Natural killer cell (primary cell): ENCODE measurements around the gene PPP1R27. TPM values are rescaled to one million over a fixed set of nuclear protein-coding genes. Genes with fewer than 3 reads are reported as not detected.

Experiments used
- ATAC-seq, 3 donors: fragments of 150-1000 bp in 2 of 3; fragments of 200-7000 bp in 1 of 3; cut with Tn5 transposase; 1 replicate in 1 of 3; 2 replicates in 2 of 3; pipeline ENCODE4 v1.10.0; 2021; ENCODE audit warnings: mild to moderate bottlenecking in 2 of 3, moderate library complexity in 2 of 3
- DNase-seq, 2 donors: peaks; one replicate each; pipeline versions ENCODE4 v3.0.0 to v3.0.0-alpha.2; 2013 to 2021; ENCODE audit warnings: mixed read lengths in 1 of 2
- H3K27ac ChIP-seq: one replicate; pipeline ENCODE4 v1.5.1; 2013; ENCODE audit warnings: mild to moderate bottlenecking, low read length
- H3K27me3 ChIP-seq: one replicate; pipeline ENCODE4 v1.6.1; 2013; ENCODE audit warnings: low read length; ENCODE audit not compliant: control insufficient read depth, insufficient read depth
- H3K36me3 ChIP-seq: one replicate; pipeline ENCODE4 v1.6.1; 2013; ENCODE audit warnings: low read length; ENCODE audit not compliant: control insufficient read depth, insufficient read depth
- H3K4me1 ChIP-seq: one replicate; pipeline ENCODE4 v1.6.1; 2013; ENCODE audit warnings: low read length; ENCODE audit not compliant: control insufficient read depth, insufficient read depth
- H3K4me3 ChIP-seq: one replicate; pipeline ENCODE4 v1.5.1; 2013; ENCODE audit warnings: low read length
- H3K9me3 ChIP-seq: one replicate; pipeline ENCODE4 v1.6.1; 2013; ENCODE audit warnings: low read length; ENCODE audit not compliant: control insufficient read depth, insufficient read depth
- H3K27ac Mint-ChIP-seq, 2 donors: one replicate each; pipeline ENCODE4 v1.8.0; 2022; ENCODE audit warnings: mild to moderate bottlenecking in 2 of 2, mixed read lengths in 2 of 2, moderate library complexity in 1 of 2
- H3K27me3 Mint-ChIP-seq, 2 donors: one replicate each; pipeline ENCODE4 v1.8.0; 2022; ENCODE audit warnings: low read depth in 2 of 2, mixed read lengths in 2 of 2
- H3K36me3 Mint-ChIP-seq: one replicate; pipeline ENCODE4 v1.8.0; 2022; ENCODE audit warnings: mixed read lengths
- H3K4me1 Mint-ChIP-seq, 2 donors: one replicate each; pipeline ENCODE4 v1.8.0; 2022; ENCODE audit warnings: mixed read lengths in 2 of 2
- H3K4me3 Mint-ChIP-seq: one replicate; pipeline ENCODE4 v1.8.0; 2022; ENCODE audit warnings: mild to moderate bottlenecking, moderate library complexity, mixed read lengths
- H3K9me3 Mint-ChIP-seq, 2 donors: one replicate each; pipeline ENCODE4 v1.8.0; 2022; ENCODE audit warnings: mixed read lengths in 2 of 2
- WGBS: methylation state at CpG from one replicate; pipeline ENCODE4 v1.1.7; 2013; ENCODE audit warnings: missing lambda C conversion rate; ENCODE audit not compliant: insufficient coverage; 5-methylcytosine and 5-hydroxymethylcytosine counted together
- intact Hi-C: fragments of 100-400 bp; cut with micrococcal nuclease; formaldehyde crosslinking; loops from one replicate; pipeline ENCODE4 v1.14.2; 2022
- total RNA-seq, 4 donors: library from RNA; stranded (reverse); fragments of 120-200 nt in 1 of 4; gene quantifications; one replicate each; pipeline versions ENCODE4 v1.2.3 to v1.2.4, GENCODE V29; 2013 to 2022
- TF ChIP-seq, protein P1 (sequence below): fragments of 200-600 bp; IDR thresholded peaks from one replicate; pipeline ENCODE4 v1.8.0; 2022; ENCODE audit warnings: antibody characterized with exemption

The PPP1R27 gene
- total RNA-seq, 3 donors from 2014 or later (not counting 1 experiment from before 2014, with no cell fraction given), result not detected

DNA sequence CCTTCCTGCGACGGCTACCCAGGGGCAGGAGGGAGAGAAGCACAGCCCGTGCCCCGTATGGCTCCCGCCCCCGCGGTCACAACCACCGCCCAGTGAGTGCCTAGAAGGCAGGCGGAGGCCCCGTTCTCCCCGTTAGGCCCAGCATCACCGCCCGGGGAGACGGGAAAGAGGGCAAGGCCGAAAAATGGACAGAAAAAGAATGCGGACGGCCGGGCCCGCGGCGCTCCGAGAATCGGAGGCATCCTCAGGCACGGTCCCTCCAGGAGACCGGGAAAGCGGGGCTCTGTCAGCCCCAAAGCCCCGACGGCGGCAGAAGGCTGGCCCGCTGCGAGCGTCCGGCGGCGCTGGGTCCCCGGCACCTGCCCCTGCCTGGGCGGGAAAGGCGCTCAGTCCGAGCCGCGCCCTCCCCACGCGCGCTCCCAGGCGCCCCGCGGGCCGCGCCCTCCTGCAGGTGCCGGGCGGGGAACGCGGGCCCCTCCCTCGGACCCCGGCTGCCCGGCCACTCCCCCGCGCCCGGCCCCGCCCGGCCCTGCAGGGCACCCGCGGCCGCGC lies 2.2 kb downstream of the PPP1R27 start:
- H3K27me3 Mint-ChIP-seq, result no peaks in the 10 kb centered on the region
- H3K4me3 ChIP-seq, result peak overlapping the region; percentile 62
- TF ChIP-seq, protein P1, sequence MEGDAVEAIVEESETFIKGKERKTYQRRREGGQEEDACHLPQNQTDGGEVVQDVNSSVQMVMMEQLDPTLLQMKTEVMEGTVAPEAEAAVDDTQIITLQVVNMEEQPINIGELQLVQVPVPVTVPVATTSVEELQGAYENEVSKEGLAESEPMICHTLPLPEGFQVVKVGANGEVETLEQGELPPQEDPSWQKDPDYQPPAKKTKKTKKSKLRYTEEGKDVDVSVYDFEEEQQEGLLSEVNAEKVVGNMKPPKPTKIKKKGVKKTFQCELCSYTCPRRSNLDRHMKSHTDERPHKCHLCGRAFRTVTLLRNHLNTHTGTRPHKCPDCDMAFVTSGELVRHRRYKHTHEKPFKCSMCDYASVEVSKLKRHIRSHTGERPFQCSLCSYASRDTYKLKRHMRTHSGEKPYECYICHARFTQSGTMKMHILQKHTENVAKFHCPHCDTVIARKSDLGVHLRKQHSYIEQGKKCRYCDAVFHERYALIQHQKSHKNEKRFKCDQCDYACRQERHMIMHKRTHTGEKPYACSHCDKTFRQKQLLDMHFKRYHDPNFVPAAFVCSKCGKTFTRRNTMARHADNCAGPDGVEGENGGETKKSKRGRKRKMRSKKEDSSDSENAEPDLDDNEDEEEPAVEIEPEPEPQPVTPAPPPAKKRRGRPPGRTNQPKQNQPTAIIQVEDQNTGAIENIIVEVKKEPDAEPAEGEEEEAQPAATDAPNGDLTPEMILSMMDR, result no peak
- intact Hi-C loops, result loop anchor here (2.0 kb wide), 1 partner anchor 28 kb away; the partner anchor contains the start of gene P4HB
- peak overlapping the region; percentile 71 for H3K27ac ChIP-seq
- H3K36me3 ChIP-seq, result no peaks in the 10 kb centered on the region
- WGBS, result under 1% methylated on average over 65 of the region's 65 CpGs
- no peaks in the 10 kb centered on the region for H3K9me3 Mint-ChIP-seq
- peaks cover 26% of the 10 kb centered on the region for H3K4me1 ChIP-seq
- H3K27me3 ChIP-seq, result no peaks in the 10 kb centered on the region
- H3K4me3 Mint-ChIP-seq, result peak overlapping the region; percentile 96
- ATAC-seq (peak; percentile 24 to 39 (median 35)), DNase-seq (peak; percentile 36 to 51)
- no peaks in the 10 kb centered on the region for H3K36me3 Mint-ChIP-seq
- no peaks in the 10 kb centered on the region for H3K9me3 ChIP-seq
- H3K4me1 Mint-ChIP-seq, result peaks cover 19 to 27% of the 10 kb centered on the region in 2 donors
- peak overlapping the region; percentile 94 for H3K27ac Mint-ChIP-seq

DNA sequence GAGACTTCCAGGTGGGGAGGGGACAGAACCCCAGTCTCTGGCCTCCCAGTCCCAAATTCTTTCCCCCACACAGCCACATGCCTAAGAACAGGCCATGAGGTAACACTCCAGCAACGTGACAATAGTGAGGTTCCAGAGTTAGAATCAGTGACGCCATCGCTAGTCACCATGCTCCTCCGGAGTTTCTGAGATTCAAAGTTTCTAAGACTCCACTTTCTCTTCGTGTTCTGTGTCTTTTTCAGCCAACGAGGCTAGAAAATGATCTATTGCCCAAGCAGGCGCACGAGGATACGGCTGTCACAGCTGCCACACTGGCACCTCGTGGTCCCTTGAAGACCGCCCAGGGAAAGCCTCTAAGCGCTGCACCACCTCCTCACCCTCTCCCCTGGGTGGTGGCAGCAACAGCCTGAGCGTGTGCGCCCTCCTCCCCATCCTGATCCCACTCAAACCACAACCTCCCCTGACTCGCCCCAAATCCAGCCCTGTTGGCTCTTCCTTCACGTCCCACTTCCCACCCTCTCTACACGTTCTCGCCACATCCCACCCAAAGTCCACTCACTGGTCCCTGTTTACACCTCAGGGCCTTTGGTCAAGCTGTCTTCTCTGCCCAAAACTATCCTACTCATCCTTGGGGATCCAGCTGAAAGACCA lies 2.8 kb downstream of the PPP1R27 start:
- TF ChIP-seq, protein P1, result no peak
- H3K4me1 ChIP-seq, result peaks cover 26% of the 10 kb centered on the region
- Mint-ChIP-seq H3K4me3 (peak overlapping the region; percentile 96), H3K27ac (peak overlapping the region; percentile 94), H3K36me3 (no peaks in the 10 kb centered on the region), H3K9me3 (no peaks in the 10 kb centered on the region), H3K27me3 (no peaks in the 10 kb centered on the region), H3K4me1 (peaks cover 19 to 27% of the 10 kb centered on the region in 2 donors)
- H3K27me3 ChIP-seq, result no peaks in the 10 kb centered on the region
- H3K4me3 ChIP-seq, result peak overlapping the region; percentile 62
- 13% methylated on average over 18 of the region's 18 CpGs for WGBS
- intact Hi-C loops, result loop anchor here (2.0 kb wide), 1 partner anchor 29 kb away; the partner anchor contains the start of gene P4HB
- H3K9me3 ChIP-seq, result no peaks in the 10 kb centered on the region
- ATAC-seq (peak; percentile 55 to 79 (median 61)), DNase-seq (peak; percentile 41 to 75)
- H3K27ac ChIP-seq, result peak overlapping the region; percentile 71
- no peaks in the 10 kb centered on the region for H3K36me3 ChIP-seq

DNA sequence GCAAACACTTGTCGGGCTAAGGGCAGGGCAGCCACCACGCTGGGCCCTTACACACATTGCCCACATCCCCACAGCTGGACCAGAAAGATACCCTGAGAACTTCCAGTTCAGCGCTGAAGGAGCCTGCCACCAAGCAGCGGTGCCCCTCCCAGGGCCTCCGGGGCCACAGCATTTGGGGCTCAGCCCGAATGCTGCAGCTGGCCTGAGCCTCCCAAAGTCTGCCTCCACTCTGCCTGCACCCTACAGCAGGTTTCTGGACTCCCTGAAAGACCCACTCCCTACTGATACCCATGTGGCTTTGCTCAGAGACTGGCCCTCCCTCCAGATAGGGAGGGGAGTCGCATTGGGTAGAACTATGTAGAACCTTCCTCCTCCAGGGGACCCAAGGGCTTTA lies 3.3 kb downstream of the PPP1R27 start:
- no peaks in the 10 kb centered on the region for H3K9me3 ChIP-seq
- WGBS, result 66% methylated on average over 7 of the region's 7 CpGs

More for the DNA sequence above, 3.3 kb downstream of the PPP1R27 start:
- Mint-ChIP-seq H3K4me3 (peak overlapping the region; percentile 96), H3K4me1 (peaks cover 19 to 27% of the 10 kb centered on the region in 2 donors), H3K27me3 (no peaks in the 10 kb centered on the region), H3K27ac (peak overlapping the region; percentile 94), H3K36me3 (no peaks in the 10 kb centered on the region), H3K9me3 (no peaks in the 10 kb centered on the region)
- no peak for DNase-seq
- H3K27ac ChIP-seq, result peak overlapping the region; percentile 71
- H3K4me3 ChIP-seq, result no peak overlapping the region
- ATAC-seq, result peak in 1 of 3 donors; percentile 34
- intact Hi-C loops, result no loop called here
- TF ChIP-seq, protein P1, result no peak
- no peaks in the 10 kb centered on the region for H3K36me3 ChIP-seq
- H3K27me3 ChIP-seq, result no peaks in the 10 kb centered on the region
- H3K4me1 ChIP-seq, result peaks cover 26% of the 10 kb centered on the region
